KMS-11 (cell line): ENCODE data around the gene MAP2K5.
"Not testable (repeated sequence)": the region's sequence is repeated elsewhere in the genome, so short reads cannot be mapped to it uniquely, and the experiment has no call there.

Experiments used
- H2AFZ ChIP-seq: fragments of 200-600 bp; sonication (generic); 2 replicates; pipeline ENCODE4 v1.6.1; 2016; ENCODE audit warnings: antibody characterized with exemption, mixed run types, low read depth
- H3K27ac ChIP-seq: fragments of 200-600 bp; sonication (generic); 2 replicates; pipeline ENCODE4 v1.6.1; 2016; ENCODE audit warnings: mild to moderate bottlenecking, mixed run types
- H3K27me3 ChIP-seq: fragments of 200-600 bp; sonication (generic); 2 replicates; pipeline ENCODE4 v1.6.1; 2017; ENCODE audit warnings: mild to moderate bottlenecking, low read depth, mixed run types, moderate library complexity; ENCODE audit not compliant: insufficient read depth
- H3K36me3 ChIP-seq: fragments of 200-600 bp; sonication (generic); 2 replicates; pipeline ENCODE4 v1.6.1; 2017; ENCODE audit warnings: mild to moderate bottlenecking, mixed run types; ENCODE audit not compliant: insufficient read depth
- H3K4me1 ChIP-seq: fragments of 200-600 bp; sonication (generic); 2 replicates; pipeline ENCODE4 v1.6.1; 2016; ENCODE audit warnings: mild to moderate bottlenecking, low read depth, mixed run types; ENCODE audit not compliant: poor library complexity, severe bottlenecking
- H3K4me2 ChIP-seq: fragments of 200-600 bp; sonication (generic); 2 replicates; pipeline ENCODE4 v1.7.0; 2016; ENCODE audit warnings: mild to moderate bottlenecking, mixed run types
- H3K4me3 ChIP-seq: fragments of 200-600 bp; sonication (generic); IDR thresholded peaks from 2 replicates; pipeline ENCODE4 v1.6.1; 2017; ENCODE audit warnings: low read depth, low read length, mixed read lengths; ENCODE audit not compliant: insufficient read depth
- H3K79me2 ChIP-seq: fragments of 200-600 bp; sonication (generic); 2 replicates; pipeline ENCODE4 v1.6.1; 2016; ENCODE audit warnings: low read depth, mixed run types; ENCODE audit not compliant: insufficient read depth
- H3K9ac ChIP-seq: fragments of 200-600 bp; sonication (generic); 2 replicates; pipeline ENCODE4 v1.6.1; 2016; ENCODE audit warnings: mild to moderate bottlenecking, mixed run types
- H4K20me1 ChIP-seq: fragments of 200-600 bp; sonication (generic); 2 replicates; pipeline ENCODE4 v1.6.1; 2016; ENCODE audit warnings: mild to moderate bottlenecking, mixed run types; ENCODE audit not compliant: insufficient read depth
- CTCF ChIP-seq: fragments of 200-600 bp; sonication (generic); conservative IDR thresholded peaks from 2 replicates; pipeline ENCODE4 v1.6.1; 2017; ENCODE audit warnings: low read depth, mild to moderate bottlenecking, antibody characterized with exemption, low read length, moderate library complexity, mixed read lengths

MAP2K5 gene

DNA sequence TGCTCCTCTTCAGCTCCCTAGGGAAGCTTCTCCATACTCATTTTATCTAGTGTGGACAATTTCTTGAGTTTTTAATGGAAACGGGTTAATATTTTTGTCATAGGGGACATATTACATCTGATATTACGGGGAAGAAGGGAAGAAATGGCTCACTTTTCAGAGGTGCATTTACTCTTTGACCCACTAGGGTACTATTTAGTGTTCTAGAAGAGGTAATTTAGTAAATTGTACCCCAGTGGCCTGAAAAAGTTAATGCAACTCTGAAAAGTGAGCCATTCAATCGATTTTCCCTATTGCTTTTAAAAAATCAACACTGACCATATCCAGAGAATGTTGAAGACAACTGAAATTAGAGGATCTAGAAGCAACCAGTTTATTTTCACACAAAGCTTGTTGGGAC is 71.2 kb downstream of the MAP2K5 start:
- H3K36me3 ChIP-seq, result no peaks in the 10 kb centered on the region
- TF ChIP-seq CTCF, result no peak; the same call in 1 of the 2 replicates
- H3K9ac ChIP-seq, result no peak overlapping the region
- no peak overlapping the region for H3K4me3 ChIP-seq
- no peak overlapping the region for H3K4me2 ChIP-seq
- H3K4me1 ChIP-seq, result no peaks in the 10 kb centered on the region
- no peaks in the 10 kb centered on the region for H3K79me2 ChIP-seq
- H3K27me3 ChIP-seq, result no peaks in the 10 kb centered on the region
- no peak overlapping the region for H2AFZ ChIP-seq
- no peak overlapping the region for H3K27ac ChIP-seq
- no peaks in the 10 kb centered on the region for H4K20me1 ChIP-seq

DNA sequence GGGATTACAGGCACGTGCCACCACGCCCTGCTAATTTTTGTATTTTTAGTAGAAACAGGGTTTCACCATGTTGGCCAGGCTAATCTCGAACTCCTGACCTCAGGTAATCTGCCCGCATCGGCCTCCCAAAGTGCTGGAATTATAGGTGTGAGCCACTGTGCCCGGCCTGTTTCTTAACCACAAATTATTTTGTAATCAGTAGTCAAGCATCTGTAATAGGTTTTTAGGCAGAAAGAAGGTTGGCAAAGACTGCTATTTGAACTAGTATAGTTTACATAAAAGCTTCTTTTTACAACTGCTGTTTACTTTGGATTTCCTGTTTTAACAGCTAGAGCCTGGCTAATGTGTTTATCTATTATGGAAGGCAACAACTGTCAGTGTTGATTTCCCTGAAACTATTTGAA is 72.6 kb downstream of the MAP2K5 start:
- not testable (repeated sequence) for H3K9ac ChIP-seq, H3K36me3 ChIP-seq, H4K20me1 ChIP-seq, H3K27ac ChIP-seq, H3K27me3 ChIP-seq, H3K4me3 ChIP-seq, H3K4me1 ChIP-seq, H3K4me2 ChIP-seq, H2AFZ ChIP-seq, H3K79me2 ChIP-seq

- H4K20me1 ChIP-seq, result no peaks in the 10 kb centered on the region
- no peak overlapping the region for H3K27ac ChIP-seq
- no peak overlapping the region for H3K9ac ChIP-seq
- no peaks in the 10 kb centered on the region for H3K79me2 ChIP-seq
- H3K27me3 ChIP-seq, result no peaks in the 10 kb centered on the region
- H2AFZ ChIP-seq, result no peak overlapping the region
- no peaks in the 10 kb centered on the region for H3K4me1 ChIP-seq
- H3K4me3 ChIP-seq, result no peak overlapping the region
- TF ChIP-seq CTCF, result no peak
- H3K4me2 ChIP-seq, result no peak overlapping the region
- no peaks in the 10 kb centered on the region for H3K36me3 ChIP-seq
Measured at GRCh38 chr15:67618297-67618696, 75.8 kb downstream of the MAP2K5 start.

- H3K4me1 ChIP-seq, result no peaks in the 10 kb centered on the region
- H2AFZ ChIP-seq, result no peak overlapping the region
- H3K4me3 ChIP-seq, result no peak overlapping the region
- no peak overlapping the region for H3K4me2 ChIP-seq
- H3K9ac ChIP-seq, result no peak overlapping the region
- H3K36me3 ChIP-seq, result no peaks in the 10 kb centered on the region
- no peaks in the 10 kb centered on the region for H3K27me3 ChIP-seq
- no peaks in the 10 kb centered on the region for H3K79me2 ChIP-seq
- TF ChIP-seq CTCF, result no peak
- no peak overlapping the region for H3K27ac ChIP-seq
- H4K20me1 ChIP-seq, result no peaks in the 10 kb centered on the region
Measured at GRCh38 chr15:67622110-67622509, 79.6 kb downstream of the MAP2K5 start.

DNA sequence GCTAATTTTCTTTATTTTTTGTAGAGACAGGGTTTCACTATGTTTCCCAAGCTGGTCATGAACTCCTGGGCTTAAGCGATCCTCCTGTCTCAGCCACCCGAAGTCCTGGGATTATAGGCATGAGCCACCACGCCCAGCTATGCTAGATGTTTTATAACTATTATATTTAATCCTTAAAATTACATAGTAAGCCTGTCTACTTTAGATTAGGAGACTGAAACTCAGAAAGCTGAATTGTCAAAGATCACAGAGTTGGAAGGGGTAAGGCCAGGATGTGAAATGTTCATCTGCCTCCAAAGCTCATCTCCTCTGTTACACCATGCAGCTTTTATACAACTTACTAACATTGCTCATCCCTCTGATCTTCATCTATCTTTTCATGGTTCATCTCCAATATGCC is 89.8 kb downstream of the MAP2K5 start:
- no peak overlapping the region for H3K27ac ChIP-seq
- no peak overlapping the region for H3K4me3 ChIP-seq
- no peaks in the 10 kb centered on the region for H3K27me3 ChIP-seq
- no peaks in the 10 kb centered on the region for H4K20me1 ChIP-seq
- no peak overlapping the region for H2AFZ ChIP-seq
- H3K4me2 ChIP-seq, result no peak overlapping the region
- TF ChIP-seq CTCF, result no peak
- no peaks in the 10 kb centered on the region for H3K79me2 ChIP-seq
- H3K36me3 ChIP-seq, result no peaks in the 10 kb centered on the region
- peaks cover 5% of the 10 kb centered on the region for H3K4me1 ChIP-seq
- no peak overlapping the region for H3K9ac ChIP-seq

GRCh38 chr15:67635950-67636349 is 93.4 kb downstream of the MAP2K5 start:
- H3K27ac ChIP-seq, H2AFZ ChIP-seq, H3K4me1 ChIP-seq, H3K9ac ChIP-seq, H3K4me2 ChIP-seq, H3K4me3 ChIP-seq, H4K20me1 ChIP-seq, H3K27me3 ChIP-seq, H3K36me3 ChIP-seq, H3K79me2 ChIP-seq: not testable (repeated sequence)
